Measurements from ENCODE around the gene VCP.

DNA sequence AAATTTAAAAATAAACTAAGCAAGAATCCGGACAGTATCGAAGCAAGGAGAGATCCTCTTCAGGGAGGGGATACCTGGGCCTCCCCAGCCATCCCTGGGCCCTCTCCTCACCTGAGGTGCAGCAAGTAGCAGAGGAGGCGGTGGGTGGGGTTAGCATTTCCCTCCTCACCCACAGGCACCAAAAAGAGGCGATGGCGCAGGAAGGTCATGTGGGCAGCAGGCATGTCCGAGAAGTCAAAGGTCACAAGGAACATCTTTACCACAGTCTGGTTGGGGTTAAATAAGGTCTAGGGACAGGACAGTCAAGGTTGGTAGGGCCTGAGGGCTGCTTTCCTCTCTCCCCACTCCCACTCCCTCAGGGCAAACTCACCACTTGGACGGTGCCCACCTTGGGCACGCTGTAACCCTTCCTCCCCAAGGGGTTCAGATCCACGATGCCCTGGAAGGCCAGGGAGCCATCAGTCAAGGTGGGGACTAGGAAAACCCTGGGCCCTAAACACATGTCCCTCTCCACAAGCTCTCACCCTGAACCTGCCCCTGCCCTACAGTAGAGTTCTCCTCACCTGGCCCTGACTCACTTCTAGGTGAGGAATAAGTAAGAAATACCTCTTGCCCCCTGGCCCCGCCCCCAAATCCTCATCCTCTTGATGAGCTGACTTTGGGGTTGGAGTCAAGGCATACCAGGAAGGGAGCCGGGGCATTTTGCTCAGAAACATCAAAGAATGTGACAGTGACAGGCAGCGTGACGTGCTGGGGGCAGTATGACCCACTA, 33.3 kb upstream of the VCP start:
- TF ChIP-seq, protein P1, sequence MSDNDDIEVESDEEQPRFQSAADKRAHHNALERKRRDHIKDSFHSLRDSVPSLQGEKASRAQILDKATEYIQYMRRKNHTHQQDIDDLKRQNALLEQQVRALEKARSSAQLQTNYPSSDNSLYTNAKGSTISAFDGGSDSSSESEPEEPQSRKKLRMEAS (IDR thresholded peaks at IDR 0.05; ENCODE audit: low read depth, low read length): no peak
- no peak for TF ChIP-seq POLR2A (IDR thresholded peaks at IDR 0.05; ENCODE audit: extremely low read depth, insufficient read length)
- TF ChIP-seq, protein P2, sequence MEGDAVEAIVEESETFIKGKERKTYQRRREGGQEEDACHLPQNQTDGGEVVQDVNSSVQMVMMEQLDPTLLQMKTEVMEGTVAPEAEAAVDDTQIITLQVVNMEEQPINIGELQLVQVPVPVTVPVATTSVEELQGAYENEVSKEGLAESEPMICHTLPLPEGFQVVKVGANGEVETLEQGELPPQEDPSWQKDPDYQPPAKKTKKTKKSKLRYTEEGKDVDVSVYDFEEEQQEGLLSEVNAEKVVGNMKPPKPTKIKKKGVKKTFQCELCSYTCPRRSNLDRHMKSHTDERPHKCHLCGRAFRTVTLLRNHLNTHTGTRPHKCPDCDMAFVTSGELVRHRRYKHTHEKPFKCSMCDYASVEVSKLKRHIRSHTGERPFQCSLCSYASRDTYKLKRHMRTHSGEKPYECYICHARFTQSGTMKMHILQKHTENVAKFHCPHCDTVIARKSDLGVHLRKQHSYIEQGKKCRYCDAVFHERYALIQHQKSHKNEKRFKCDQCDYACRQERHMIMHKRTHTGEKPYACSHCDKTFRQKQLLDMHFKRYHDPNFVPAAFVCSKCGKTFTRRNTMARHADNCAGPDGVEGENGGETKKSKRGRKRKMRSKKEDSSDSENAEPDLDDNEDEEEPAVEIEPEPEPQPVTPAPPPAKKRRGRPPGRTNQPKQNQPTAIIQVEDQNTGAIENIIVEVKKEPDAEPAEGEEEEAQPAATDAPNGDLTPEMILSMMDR (IDR thresholded peaks at IDR 0.05; ENCODE audit: low read depth, low read length): no peak

Data from NB4 (cell line).